Measurements from ENCODE around the gene HOMER2. TPM values are rescaled to one million over a fixed set of nuclear protein-coding genes. Genes with fewer than 3 reads are reported as not detected.

Gene HOMER2
- total and polyA plus RNA-seq, 2 of the 4 experiments (the other 2 are of a cell fraction), result 0.54 to 0.79 TPM

DNA sequence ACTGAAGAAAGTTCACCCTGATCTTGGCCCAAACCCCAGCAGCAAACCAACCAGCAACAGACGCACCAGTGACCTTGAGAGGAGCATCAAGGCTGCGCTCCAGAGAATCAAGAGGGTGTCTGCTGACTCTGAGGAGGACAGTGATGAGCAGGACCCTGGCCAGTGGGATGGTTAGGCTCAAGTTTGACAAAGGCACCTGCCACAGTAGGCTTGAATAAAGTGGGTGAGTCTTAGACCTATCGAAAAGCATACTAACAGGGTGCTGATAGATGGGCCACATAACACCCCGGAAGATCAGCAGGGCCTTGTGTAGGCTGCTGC, 119.2 kb downstream of the HOMER2 start:
- Histone ChIP-seq H4K5ac (ENCODE audit: low read depth, low read length) (peak overlapping the region; percentile 25; the same call in 1 of the 2 replicates), H4K91ac (ENCODE audit: insufficient read depth, low read depth, low read length) (peak overlapping the region; percentile 68), H3K18ac (ENCODE audit: low read depth, low read length) (peak overlapping the region; percentile 61), H4K20me1 (ENCODE audit: insufficient read depth, low read length) (peaks cover 9% of the 10 kb centered on the region), H2BK120ac (ENCODE audit: low read depth, low read length) (peak overlapping the region; percentile 77), H3K9me1 (ENCODE audit: insufficient read depth, low read length) (peaks cover 5% of the 10 kb centered on the region), H3K14ac (replicated peaks; ENCODE audit: low read depth, low read length) (peak overlapping the region; percentile 85), H2AFZ (replicated peaks; ENCODE audit: low read length, poor library complexity) (peak overlapping the region; percentile 53), H3K27ac (ENCODE audit: insufficient read depth, low read length) (peak overlapping the region; percentile 85), H3K56ac (ENCODE audit: extremely low read depth, insufficient read depth, low read length) (peak overlapping the region; percentile 48; the same call in 1 of the 2 replicates), H3K9ac (ENCODE audit: low read depth, low read length) (no peak overlapping the region), H3K4me1 (ENCODE audit: control insufficient read depth, insufficient read depth, low read length) (peaks cover 10% of the 10 kb centered on the region), H3K27me3 (ENCODE audit: control insufficient read depth, insufficient read depth, low read length) (no peaks in the 10 kb centered on the region), H3K4me2 (ENCODE audit: low read depth, low read length) (peak overlapping the region; percentile 84), H2AK9ac (replicated peaks; ENCODE audit: low read depth, low read length, poor library complexity) (peak overlapping the region; percentile 31), H3K79me1 (ENCODE audit: low read depth in 1 of 2, low read length in 2 of 2) (peaks cover 7 to 47% of the 10 kb centered on the region in 2 experiments; a peak in 2 of 4 replicates), H2AK5ac (ENCODE audit: low read depth, low read length) (peak overlapping the region; percentile 77), H2BK20ac (ENCODE audit: low read depth, low read length) (peak overlapping the region; percentile 63), H2BK15ac (ENCODE audit: low read depth, low read length) (peak overlapping the region; percentile 41; the same call in 1 of the 3 replicates), H3K4ac (ENCODE audit: low read depth, low read length) (peak overlapping the region; percentile 73), H3K23ac (ENCODE audit: low read depth, low read length) (peak overlapping the region; percentile 57), H3K9me3 (ENCODE audit: control insufficient read depth, insufficient read depth, low read length) (no peaks in the 10 kb centered on the region), H3K4me3 (ENCODE audit: insufficient read depth, low read depth, low read length) (no peak overlapping the region), H4K8ac (ENCODE audit: low read depth in 2 of 2, low read length in 2 of 2) (peak overlapping the region; percentile 7 to 65; a peak in 3 of 4 replicates), H3K36me3 (ENCODE audit: control insufficient read depth, insufficient read depth, low read length) (peaks cover 56% of the 10 kb centered on the region), H2BK5ac (ENCODE audit: low read depth, low read length, poor library complexity, severe bottlenecking) (peak overlapping the region; percentile 88)
- no TSS peak for BruUV-seq (replicated peaks)
- no CpG with 5 or more reads among the region's 4 CpGs for WGBS, 2 experiments (ENCODE audit: extremely low coverage in 2 of 2, insufficient read length in 1 of 2)
- ChIA-PET CTCF (interaction anchor here (0.9 kb wide), 1 partner anchor 27 kb away, joined by 4 read pairs; no protein-coding TSS in a partner anchor), POLR2A (ENCODE audit: unreplicated experiment) (interaction anchor here (0.7 kb wide), 1 partner anchor 645 kb away, joined by 9 read pairs; no protein-coding TSS in a partner anchor)
- ATAC-seq (ENCODE audit: low read depth), result no peak
- no peak for DNase-seq
- in situ Hi-C loops (cut with MboI; ENCODE audit: low sequenced_read_pairs), result no loop called here
- intact Hi-C loops (cut with micrococcal nuclease), result loop anchor here (5.0 to 10.0 kb wide), 3 partner anchors 154 to 371 kb away; partner anchors contain the start of genes HDGFL3 and RAMAC
- dilution Hi-C loops (cut with HindIII; ENCODE audit: low sequenced_read_pairs, unreplicated experiment), result no loop called here
- no peak for TF ChIP-seq SMC3 (IDR thresholded peaks at IDR 0.05; ENCODE audit: low read depth, low read length)
- no peak for TF ChIP-seq RAD21 (IDR thresholded peaks at IDR 0.05; ENCODE audit: low read length)
- TF ChIP-seq CTCF (conservative IDR thresholded peaks at IDR 0.05; ENCODE audit: low read depth, low read length), result no peak
- TF ChIP-seq, protein P1, sequence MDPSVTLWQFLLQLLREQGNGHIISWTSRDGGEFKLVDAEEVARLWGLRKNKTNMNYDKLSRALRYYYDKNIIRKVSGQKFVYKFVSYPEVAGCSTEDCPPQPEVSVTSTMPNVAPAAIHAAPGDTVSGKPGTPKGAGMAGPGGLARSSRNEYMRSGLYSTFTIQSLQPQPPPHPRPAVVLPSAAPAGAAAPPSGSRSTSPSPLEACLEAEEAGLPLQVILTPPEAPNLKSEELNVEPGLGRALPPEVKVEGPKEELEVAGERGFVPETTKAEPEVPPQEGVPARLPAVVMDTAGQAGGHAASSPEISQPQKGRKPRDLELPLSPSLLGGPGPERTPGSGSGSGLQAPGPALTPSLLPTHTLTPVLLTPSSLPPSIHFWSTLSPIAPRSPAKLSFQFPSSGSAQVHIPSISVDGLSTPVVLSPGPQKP (IDR thresholded peaks at IDR 0.05; ENCODE audit: borderline replicate concordance, low read depth, low read length), result no peak
- no peak for TF ChIP-seq MAZ (IDR thresholded peaks at IDR 0.05; ENCODE audit: borderline replicate concordance, low read depth, low read length)
